HEK293 (cell line): Measurements from ENCODE around the gene CCNY.
A peak's percentile ranks its signal among the peaks of the same experiment; 100 is the strongest.

Experiments used
- EGR2 ChIP-seq: fragments of 450-650 bp; formaldehyde crosslinking; IDR thresholded peaks from 2 replicates; pipeline ENCODE4 v1.5.1; 2016; ENCODE audit warnings: low read depth, missing biosample characterization, missing genetic modification characterization
- GLIS2 ChIP-seq: fragments of 450-650 bp; formaldehyde crosslinking; IDR thresholded peaks from 2 replicates; pipeline ENCODE4 v1.5.1; 2016; ENCODE audit warnings: missing biosample characterization, missing genetic modification characterization
- HOXC10 ChIP-seq: sonication (generic); formaldehyde crosslinking; IDR thresholded peaks from 2 replicates; pipeline ENCODE4 v1.8.1; 2023; ENCODE audit warnings: mild to moderate bottlenecking, missing genetic modification reagents
- INSM2 ChIP-seq: fragments of 450-650 bp; formaldehyde crosslinking; IDR thresholded peaks from 2 replicates; pipeline ENCODE4 v1.5.1; 2016; ENCODE audit warnings: missing biosample characterization, missing genetic modification characterization
- PRDM4 ChIP-seq: fragments of 450-650 bp; formaldehyde crosslinking; IDR thresholded peaks from 2 replicates; pipeline ENCODE4 v1.5.1; 2017; ENCODE audit warnings: missing biosample characterization, missing genetic modification characterization
- REST ChIP-seq: fragments of 450-650 bp; formaldehyde crosslinking; IDR thresholded peaks from 2 replicates; pipeline ENCODE4 v1.5.1; 2016; ENCODE audit warnings: missing biosample characterization, missing genetic modification characterization
- SCRT1 ChIP-seq: fragments of 450-650 bp; formaldehyde crosslinking; IDR thresholded peaks from 2 replicates; pipeline ENCODE4 v1.5.1; 2016; ENCODE audit warnings: missing biosample characterization, missing genetic modification characterization, borderline replicate concordance
- ZBTB10 ChIP-seq: fragments of 450-650 bp; formaldehyde crosslinking; IDR thresholded peaks from 2 replicates; pipeline ENCODE4 v1.5.1; 2016; ENCODE audit warnings: missing biosample characterization, missing genetic modification characterization
- ZBTB20 ChIP-seq: fragments of 450-650 bp; formaldehyde crosslinking; IDR thresholded peaks from 2 replicates; pipeline ENCODE4 v1.5.1; 2016; ENCODE audit warnings: missing biosample characterization, missing genetic modification characterization
- ZFP3 ChIP-seq: fragments of 450-650 bp; formaldehyde crosslinking; IDR thresholded peaks from 2 replicates; pipeline ENCODE4 v1.5.1; 2016; ENCODE audit warnings: low read depth, missing biosample characterization, missing genetic modification characterization
- ZFP37 ChIP-seq: fragments of 450-650 bp; formaldehyde crosslinking; IDR thresholded peaks from 2 replicates; pipeline ENCODE4 v1.5.1; 2016; ENCODE audit warnings: missing biosample characterization, missing genetic modification characterization
- ZNF114 ChIP-seq: fragments of 450-650 bp; formaldehyde crosslinking; IDR thresholded peaks from 2 replicates; pipeline ENCODE4 v1.5.0; 2017; ENCODE audit warnings: missing biosample characterization, missing genetic modification characterization
- ZNF132 ChIP-seq: fragments of 450-650 bp; formaldehyde crosslinking; IDR thresholded peaks from 2 replicates; pipeline ENCODE4 v1.5.1; 2017; ENCODE audit warnings: missing biosample characterization, missing genetic modification characterization, borderline replicate concordance
- ZNF133 ChIP-seq: fragments of 450-650 bp; formaldehyde crosslinking; IDR thresholded peaks from 2 replicates; pipeline ENCODE4 v1.5.1; 2016; ENCODE audit warnings: missing biosample characterization, missing genetic modification characterization
- ZNF155 ChIP-seq: fragments of 450-650 bp; formaldehyde crosslinking; IDR thresholded peaks from 2 replicates; pipeline ENCODE4 v1.5.1; 2016; ENCODE audit warnings: missing biosample characterization, missing genetic modification characterization
- ZNF2 ChIP-seq: fragments of 450-650 bp; formaldehyde crosslinking; IDR thresholded peaks from 2 replicates; pipeline ENCODE4 v1.5.1; 2016; ENCODE audit warnings: missing biosample characterization, missing genetic modification characterization
- ZNF211 ChIP-seq: fragments of 450-650 bp; formaldehyde crosslinking; IDR thresholded peaks from 2 replicates; pipeline ENCODE4 v1.5.1; 2016; ENCODE audit warnings: low read depth, missing biosample characterization, missing genetic modification characterization
- ZNF404 ChIP-seq: fragments of 450-650 bp; formaldehyde crosslinking; IDR thresholded peaks from 2 replicates; pipeline ENCODE4 v1.5.1; 2017; ENCODE audit warnings: missing biosample characterization, missing genetic modification characterization
- ZNF449 ChIP-seq: fragments of 450-650 bp; formaldehyde crosslinking; IDR thresholded peaks from 2 replicates; pipeline ENCODE4 v1.5.1; 2017; ENCODE audit warnings: missing biosample characterization, mild to moderate bottlenecking, missing genetic modification characterization, moderate library complexity
- ZNF48 ChIP-seq: fragments of 450-650 bp; formaldehyde crosslinking; IDR thresholded peaks from 2 replicates; pipeline ENCODE4 v1.5.1; 2016; ENCODE audit warnings: missing biosample characterization, missing genetic modification characterization
- ZNF514 ChIP-seq: fragments of 450-650 bp; formaldehyde crosslinking; IDR thresholded peaks from 2 replicates; pipeline ENCODE4 v1.5.1; 2016; ENCODE audit warnings: missing biosample characterization, missing genetic modification characterization
- ZNF677 ChIP-seq: fragments of 450-650 bp; IDR thresholded peaks from 2 replicates; pipeline ENCODE4 v1.5.0; 2018; ENCODE audit warnings: missing biosample characterization, mild to moderate bottlenecking, missing genetic modification characterization, moderate library complexity
- ZNF747 ChIP-seq: fragments of 450-650 bp; formaldehyde crosslinking; IDR thresholded peaks from 2 replicates; pipeline ENCODE4 v1.5.1; 2016; ENCODE audit warnings: missing biosample characterization, missing genetic modification characterization
- ZSCAN16 ChIP-seq: fragments of 450-650 bp; formaldehyde crosslinking; IDR thresholded peaks from 2 replicates; pipeline ENCODE4 v1.5.1; 2016; ENCODE audit warnings: missing biosample characterization, missing genetic modification characterization
- ZSCAN4 ChIP-seq: fragments of 450-650 bp; formaldehyde crosslinking; IDR thresholded peaks from 2 replicates; pipeline ENCODE4 v1.5.1; 2017; ENCODE audit warnings: missing biosample characterization, missing genetic modification characterization

Gene CCNY

GRCh38 chr10:35335133-35336083 is 901 bp upstream of the CCNY start (continued):
- no peak for TF ChIP-seq REST
- no peak for TF ChIP-seq ZBTB10
- no peak for TF ChIP-seq ZNF514
- TF ChIP-seq ZNF404 (tag by site-specific recombination) = no peak
- 0 out of 2 replicates have a peak, but pooled peaks have one; percentile 6 for TF ChIP-seq ZNF2 (tag by site-specific recombination)
- TF ChIP-seq GLIS2 (tag by site-specific recombination) = no peak
- TF ChIP-seq PRDM4 (tag by site-specific recombination) = no peak
- no peak for TF ChIP-seq HOXC10 (CRISPR knock-in tag)
- TF ChIP-seq ZNF747 (tag by site-specific recombination) = no peak
- TF ChIP-seq ZFP3 (tag by site-specific recombination) = peak; percentile 50; the same call in 1 of the 2 replicates
- TF ChIP-seq ZNF133 = no peak
- TF ChIP-seq ZNF114 (tag by site-specific recombination) = no peak
- no peak for TF ChIP-seq ZNF48 (tag by site-specific recombination)
- no peak for TF ChIP-seq ZNF132 (tag by site-specific recombination)
- TF ChIP-seq ZNF677 (tag by site-specific recombination) = no peak
- TF ChIP-seq ZSCAN4 (tag by site-specific recombination) = peak; percentile 93
- no peak for TF ChIP-seq ZNF155
- TF ChIP-seq EGR2 (tag by site-specific recombination) = no peak
- no peak for TF ChIP-seq ZNF449 (tag by site-specific recombination)
- no peak for TF ChIP-seq SCRT1 (tag by site-specific recombination)
- TF ChIP-seq ZFP37 (tag by site-specific recombination) = peak; percentile 66; the same call in 1 of the 2 replicates
- TF ChIP-seq ZBTB20 (tag by site-specific recombination) = no peak
- TF ChIP-seq INSM2 (tag by site-specific recombination) = no peak
- TF ChIP-seq ZNF211 (tag by site-specific recombination) = no peak
- TF ChIP-seq ZSCAN16 (tag by site-specific recombination) = 0 out of 2 replicates have a peak, but pooled peaks have one; percentile 9
